Activated naive CD8-positive, alpha-beta T cell treated with anti-CD3 and anti-CD28 coated beads, Interleukin-2, amount 50 U/mL, for 16 hours (primary cell): ENCODE results near the gene CYP1B1.
"Not testable (repeated sequence)": the region's sequence is repeated elsewhere in the genome, so short reads cannot be mapped to it uniquely, and the experiment has no call there.

ENCODE experiments used
- DNase-seq: peaks from one replicate; pipeline ENCODE4 v3.0.0-alpha.2; 2020; ENCODE audit warnings: low read depth, low spot score

The CYP1B1 gene

DNA sequence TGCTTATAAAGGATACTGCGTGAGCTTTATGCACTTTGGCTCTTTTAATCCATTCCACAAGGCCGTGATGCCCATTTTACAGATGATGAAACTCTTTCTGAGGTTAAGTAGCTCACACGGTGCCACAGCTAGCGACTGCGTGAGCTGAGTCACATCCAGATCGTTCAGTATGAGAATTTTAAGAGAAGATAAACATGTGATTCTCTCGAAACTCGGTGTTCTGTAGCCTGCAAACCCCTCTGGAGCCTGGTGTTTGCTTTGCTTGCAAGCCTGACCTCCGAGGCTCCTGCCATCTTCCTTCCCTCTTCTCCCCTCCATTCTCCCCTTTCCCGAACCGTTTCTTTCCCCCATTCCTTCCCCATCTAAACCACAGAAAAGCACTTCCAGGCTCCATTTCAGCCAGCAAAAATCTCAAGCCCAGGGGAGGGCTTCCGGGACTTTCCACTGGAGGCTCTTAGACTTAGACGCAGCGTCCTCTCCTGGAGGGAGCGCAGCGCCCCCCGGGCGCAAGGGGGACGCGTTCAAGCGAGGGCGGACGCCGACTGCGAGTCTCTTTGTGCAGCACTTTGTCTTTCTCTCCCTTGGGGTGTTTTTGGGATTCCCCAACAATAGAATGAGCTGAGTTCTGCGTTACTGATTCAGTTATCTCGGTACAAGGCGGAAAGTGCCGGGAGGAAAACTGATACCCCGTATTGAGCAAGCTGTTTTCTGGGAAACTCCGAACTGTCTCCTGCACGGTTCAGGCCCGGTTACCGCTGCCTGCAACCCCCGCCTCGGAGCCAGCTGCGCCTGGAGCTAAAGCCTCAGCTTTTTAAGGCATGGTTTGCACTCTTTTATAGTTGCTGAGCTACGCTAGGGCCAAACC is 38.0 kb downstream of the CYP1B1 start:
- DNase-seq, result no peak

DNA sequence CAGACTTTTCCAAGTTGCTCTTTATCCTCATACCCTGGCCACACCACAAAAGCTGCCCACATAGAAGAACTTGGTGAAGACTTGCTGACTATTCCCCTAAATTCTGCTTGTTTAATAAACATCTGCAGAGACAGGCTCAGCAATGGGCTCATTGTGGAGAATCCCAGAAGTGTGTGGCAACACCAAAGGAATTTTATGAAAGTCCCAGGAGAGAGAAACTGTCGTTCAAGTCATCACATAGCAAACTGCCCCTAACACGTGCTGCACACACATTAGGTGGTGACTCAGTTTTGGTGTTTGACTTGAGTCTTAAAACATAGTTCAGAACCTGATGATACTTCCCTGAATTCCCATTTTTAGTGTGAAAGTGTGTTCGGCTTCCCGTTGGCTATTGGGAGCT is 38.6 kb downstream of the CYP1B1 start:
- DNase-seq, result no peak

DNA sequence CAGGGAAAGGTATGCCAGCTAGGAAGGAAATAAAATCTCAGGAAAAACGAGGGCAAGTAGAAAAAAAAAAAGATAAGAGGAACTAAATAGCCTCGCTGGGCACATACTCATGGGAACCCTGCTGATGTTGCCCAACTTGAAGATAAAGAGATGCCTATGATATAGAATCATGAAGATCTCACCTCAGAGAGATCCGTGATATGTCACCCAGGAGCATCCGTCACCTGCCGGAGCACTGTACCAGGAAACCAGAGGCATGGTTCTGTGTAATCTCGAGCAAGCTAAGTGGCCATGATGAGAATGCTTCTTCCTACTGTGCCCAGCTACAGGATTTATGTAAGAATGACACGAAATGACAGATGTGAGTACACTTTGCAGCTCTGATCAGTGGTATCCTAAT is 40.0 kb downstream of the CYP1B1 start:
- DNase-seq, result no peak

DNA sequence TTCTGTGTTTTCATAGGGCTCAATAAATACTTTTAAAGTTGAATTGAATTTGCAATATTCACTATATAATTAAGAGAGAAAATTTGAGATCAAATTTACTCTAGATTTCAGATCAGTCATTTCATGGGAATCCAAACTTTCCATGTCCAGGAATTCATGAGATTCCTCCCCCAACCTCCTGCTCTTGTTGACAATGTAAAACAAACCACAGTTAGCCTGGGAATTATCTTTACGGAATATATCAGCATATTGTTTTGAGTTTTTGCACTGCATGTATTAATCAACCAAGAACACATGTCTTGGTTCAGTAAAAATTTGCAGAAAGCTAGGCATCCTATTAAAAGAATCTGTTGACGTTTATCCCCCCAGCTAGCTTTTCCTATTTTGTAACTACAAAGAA is 42.3 kb downstream of the CYP1B1 start:
- no peak for DNase-seq

DNA sequence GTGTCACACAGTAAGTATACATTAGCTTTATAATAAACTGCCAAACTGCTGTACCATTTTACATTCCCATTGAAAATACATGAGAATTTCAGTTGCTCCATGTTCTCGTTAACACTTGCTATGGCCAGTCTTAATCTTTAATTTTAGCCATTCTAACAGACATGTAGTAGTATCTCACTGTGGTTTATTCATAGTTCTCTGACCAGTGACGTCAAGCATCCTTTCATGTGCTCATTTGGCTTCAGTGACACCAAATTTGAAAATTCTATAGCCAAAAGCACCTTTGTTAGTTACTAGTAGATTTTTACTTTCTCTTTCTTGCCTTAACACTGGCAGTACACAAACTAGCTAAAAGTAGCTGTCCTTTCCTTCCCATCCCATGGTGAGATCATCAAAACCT is 43.0 kb downstream of the CYP1B1 start:
- no peak for DNase-seq

DNA sequence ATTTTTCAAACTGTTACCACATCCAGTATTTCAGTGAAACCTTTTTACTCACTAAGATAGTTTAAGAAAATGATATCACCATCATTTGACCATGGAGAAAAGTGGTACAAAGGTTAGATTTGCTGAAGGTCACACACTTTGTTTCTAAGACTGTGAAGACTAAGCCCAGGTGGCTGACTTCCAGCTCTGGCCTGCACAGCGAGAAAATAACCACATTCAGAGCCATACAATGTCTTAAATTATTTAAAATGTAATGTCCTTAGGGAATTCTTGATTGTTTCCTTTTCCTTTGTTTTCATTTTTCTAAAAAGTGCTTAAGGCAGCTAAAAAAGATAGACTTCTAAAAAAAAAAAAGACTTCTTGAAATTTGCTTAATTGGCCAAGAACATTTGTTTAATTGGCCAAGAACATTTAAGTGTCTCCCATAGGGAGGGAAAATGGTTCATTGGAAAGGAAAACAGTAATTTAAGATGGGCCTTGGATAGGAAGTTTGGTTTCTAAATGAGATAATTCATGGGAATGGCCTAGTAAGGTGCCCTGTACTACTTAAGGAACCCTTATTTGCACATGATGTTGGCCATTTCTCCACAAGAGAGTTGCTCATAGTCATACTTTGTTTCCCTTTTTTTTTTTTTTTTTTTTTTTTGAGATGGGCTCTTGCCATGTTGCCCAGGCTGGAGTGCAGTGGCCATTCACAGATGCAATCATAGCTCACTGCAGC is 45.2 kb downstream of the CYP1B1 start:
- DNase-seq, result no peak

DNA sequence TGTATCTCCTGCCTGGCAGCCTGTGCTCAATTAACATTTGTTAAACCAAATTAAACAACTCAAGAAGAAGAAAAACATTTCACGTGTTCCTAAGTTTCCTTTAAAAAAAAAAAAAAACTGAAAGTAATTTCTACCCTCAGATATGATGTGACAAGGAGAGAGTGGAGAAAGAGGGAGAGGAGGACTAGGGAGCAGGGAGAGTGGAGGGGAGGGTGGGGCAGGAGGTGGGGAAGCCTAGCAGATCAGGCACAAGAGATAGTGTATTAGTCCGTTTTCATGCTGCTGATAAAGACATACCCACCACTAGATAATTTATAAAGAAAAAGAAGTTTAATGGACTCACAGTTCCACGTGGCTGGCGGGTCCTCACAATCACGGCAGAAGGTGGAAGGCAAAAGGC is 46.4 kb downstream of the CYP1B1 start:
- no peak for DNase-seq

DNA sequence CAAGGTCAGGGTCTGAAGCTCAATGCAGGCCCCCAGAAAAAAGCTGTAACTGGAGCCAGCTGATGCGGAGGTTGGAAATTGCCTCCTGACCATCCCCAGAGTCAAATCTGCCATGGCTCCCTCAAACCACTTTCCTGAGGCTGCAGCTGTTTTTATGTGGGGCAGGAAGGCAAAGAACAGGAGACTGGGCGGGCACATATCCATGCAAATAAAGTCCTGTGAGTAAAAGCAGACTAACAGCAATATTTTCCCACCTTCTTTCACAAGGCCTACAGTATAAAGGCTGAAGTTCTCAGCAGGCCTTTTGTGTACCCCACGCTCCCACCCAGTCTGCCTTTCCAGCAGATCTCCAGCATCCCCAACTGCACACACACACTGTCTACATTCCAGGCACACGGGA is 47.1 kb downstream of the CYP1B1 start:
- no peak for DNase-seq

DNA sequence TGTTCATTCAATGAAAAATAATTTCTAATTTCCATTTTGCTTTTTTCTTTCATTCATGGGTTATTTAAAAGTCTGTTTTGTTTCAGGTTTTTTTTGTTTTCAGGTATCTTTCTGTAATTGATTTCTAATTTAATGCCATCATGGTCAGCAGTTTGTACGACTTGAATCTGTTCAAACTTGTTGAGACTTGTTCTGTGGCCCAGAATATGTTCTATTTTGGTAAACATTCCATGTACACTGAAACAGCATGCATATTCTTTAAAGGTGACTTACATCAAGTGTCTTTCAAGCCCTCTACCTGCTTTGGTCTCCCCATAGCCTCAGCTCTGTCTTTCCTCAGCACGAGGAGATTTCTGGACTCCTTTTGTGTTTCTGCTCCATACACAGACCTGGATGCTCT is 49.1 kb downstream of the CYP1B1 start:
- DNase-seq, result no peak

DNA sequence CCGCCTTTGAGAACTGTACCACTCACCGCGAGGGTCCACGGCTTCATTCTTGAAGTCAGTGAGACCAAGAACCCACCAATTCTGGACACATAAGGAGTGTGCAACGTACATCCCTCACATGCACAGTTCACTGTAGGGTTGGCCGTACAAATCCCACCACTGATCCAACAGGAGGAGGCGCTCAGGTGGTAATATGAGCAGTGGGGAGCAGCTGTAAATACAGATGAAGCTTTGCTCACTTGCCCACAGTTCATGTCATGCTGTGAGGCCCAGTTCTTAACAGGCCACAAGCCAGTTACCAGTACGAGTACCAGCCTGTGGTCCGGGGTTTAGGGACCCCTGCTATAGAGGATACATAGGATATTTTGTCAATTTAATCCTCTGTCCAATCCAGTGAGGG is 54.4 kb downstream of the CYP1B1 start:
- DNase-seq, result no peak

DNA sequence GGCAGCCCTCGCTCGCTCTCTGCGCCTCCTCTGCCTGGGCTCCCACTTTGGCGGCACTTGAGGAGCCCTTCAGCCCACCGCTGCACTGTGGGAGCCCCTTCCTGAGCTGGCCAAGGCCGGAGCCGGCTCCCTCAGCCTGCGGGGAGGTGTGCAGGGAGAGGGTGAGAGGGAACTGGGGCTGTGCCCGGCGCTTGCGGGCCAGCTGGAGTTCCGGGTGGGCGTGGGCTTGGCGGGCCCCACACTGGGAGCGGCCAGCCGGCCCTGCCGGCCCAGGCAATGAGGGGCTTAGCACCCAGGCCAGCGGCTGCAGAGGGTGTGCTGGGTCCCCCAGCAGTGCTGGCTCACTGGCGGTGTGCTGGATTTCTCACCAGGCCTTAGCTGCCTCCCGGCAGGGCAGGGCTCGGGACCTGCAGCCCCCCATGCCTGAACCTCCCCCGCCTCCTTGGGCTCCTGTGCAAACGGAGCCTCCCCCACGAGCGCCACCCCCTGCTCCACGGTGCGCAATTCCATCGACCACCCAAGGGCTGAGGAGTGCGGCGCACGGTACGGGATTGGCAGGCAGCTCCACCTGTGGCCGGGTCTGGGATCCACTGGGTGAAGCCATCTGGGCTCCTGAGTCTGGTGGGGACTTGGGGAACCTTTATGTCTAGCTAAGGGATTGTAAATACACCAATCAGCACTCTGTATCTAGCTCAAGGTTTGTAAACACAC is 55.4 kb downstream of the CYP1B1 start:
- not testable (repeated sequence) for DNase-seq

DNA sequence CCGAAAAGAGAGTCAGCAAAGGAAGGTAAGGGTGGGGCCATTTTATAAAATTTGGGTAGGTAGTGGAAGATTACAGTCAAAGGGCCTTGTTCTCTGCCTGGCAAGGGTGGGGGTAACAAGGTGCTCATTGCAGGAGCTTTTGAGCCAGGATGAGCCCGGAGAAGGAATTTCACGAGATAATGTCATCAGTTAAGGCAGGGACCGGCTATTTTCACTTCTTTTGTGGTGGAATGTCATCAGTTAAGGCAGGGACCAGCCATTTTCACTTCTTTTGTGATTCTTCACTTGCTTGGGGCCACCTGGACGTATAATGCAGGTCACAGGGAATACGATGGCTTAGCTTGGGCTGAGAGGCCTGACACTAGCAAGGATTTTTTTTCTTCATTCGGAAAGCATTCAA is 58.1 kb downstream of the CYP1B1 start:
- DNase-seq, result no peak
